GM12864 (cell line): ENCODE results near the gene RPGR.
A peak's percentile ranks its signal among the peaks of the same experiment; 100 is the strongest.

ENCODE experiments used
- DNase-seq: peaks from one replicate; pipeline ENCODE4 v3.0.0-alpha.2; 2011; ENCODE audit warnings: low read depth
- H3K4me3 ChIP-seq: 2 replicates; pipeline ENCODE4 v1.5.1; 2011; ENCODE audit warnings: mild to moderate bottlenecking, low read depth, low read length, control low read depth
- CTCF ChIP-seq: IDR thresholded peaks from 2 replicates; pipeline ENCODE4 v1.5.1; 2011; ENCODE audit warnings: low read depth, mild to moderate bottlenecking, moderate library complexity, low read length, control low read depth, inconsistent platforms; ENCODE audit errors: missing control alignments

The RPGR gene

GRCh38 chrX:38335382-38335781 lies 8.1 kb upstream of the RPGR start:
- no peak for TF ChIP-seq CTCF
- no peak for DNase-seq

GRCh38 chrX:38332505-38332904 lies 5.2 kb upstream of the RPGR start:
- peak; percentile 27 for DNase-seq
- TF ChIP-seq CTCF: no peak
- H3K4me3 ChIP-seq: no peak overlapping the region

More at GRCh38 chrX:38335382-38335781, 8.1 kb upstream of the RPGR start:
- H3K4me3 ChIP-seq: no peak overlapping the region

- no peak overlapping the region for H3K4me3 ChIP-seq
- DNase-seq: no peak
- TF ChIP-seq CTCF: no peak
These were observed 419 bp upstream of the RPGR start for GRCh38 chrX:38327775-38328081.

- no peak for TF ChIP-seq CTCF
- DNase-seq: no peak
- peak overlapping the region; percentile 73; the same call in 1 of the 2 replicates for H3K4me3 ChIP-seq
These were observed 1.2 kb downstream of the RPGR start for GRCh38 chrX:38326086-38326485.

GRCh38 chrX:38320819-38321218 lies 6.5 kb downstream of the RPGR start:
- TF ChIP-seq CTCF: no peak
- no peak for DNase-seq
- H3K4me3 ChIP-seq: no peak overlapping the region

GRCh38 chrX:38318606-38319005 lies 8.7 kb downstream of the RPGR start:
- H3K4me3 ChIP-seq: no peak overlapping the region
- DNase-seq: no peak
- no peak for TF ChIP-seq CTCF

- no peak overlapping the region for H3K4me3 ChIP-seq
- DNase-seq: no peak
- TF ChIP-seq CTCF: no peak
These were observed 9.1 kb downstream of the RPGR start for GRCh38 chrX:38318196-38318595.
